Hepatocyte (in vitro differentiated cells): ENCODE data around the gene MAGI2.

Experiments used
- EZH2 ChIP-seq: fragments of 200-600 bp; sonication (generic); IDR thresholded peaks from 2 replicates; pipeline ENCODE4 v1.6.1; 2016; ENCODE audit warnings: antibody characterized with exemption, mild to moderate bottlenecking, borderline replicate concordance
- TF ChIP-seq, protein P1 (sequence below): fragments of 200-600 bp; sonication (generic); IDR thresholded peaks from 2 replicates; pipeline ENCODE4 v1.5.1; 2016; ENCODE audit warnings: antibody characterized with exemption, mild to moderate bottlenecking; ENCODE audit not compliant: poor library complexity

DNA sequence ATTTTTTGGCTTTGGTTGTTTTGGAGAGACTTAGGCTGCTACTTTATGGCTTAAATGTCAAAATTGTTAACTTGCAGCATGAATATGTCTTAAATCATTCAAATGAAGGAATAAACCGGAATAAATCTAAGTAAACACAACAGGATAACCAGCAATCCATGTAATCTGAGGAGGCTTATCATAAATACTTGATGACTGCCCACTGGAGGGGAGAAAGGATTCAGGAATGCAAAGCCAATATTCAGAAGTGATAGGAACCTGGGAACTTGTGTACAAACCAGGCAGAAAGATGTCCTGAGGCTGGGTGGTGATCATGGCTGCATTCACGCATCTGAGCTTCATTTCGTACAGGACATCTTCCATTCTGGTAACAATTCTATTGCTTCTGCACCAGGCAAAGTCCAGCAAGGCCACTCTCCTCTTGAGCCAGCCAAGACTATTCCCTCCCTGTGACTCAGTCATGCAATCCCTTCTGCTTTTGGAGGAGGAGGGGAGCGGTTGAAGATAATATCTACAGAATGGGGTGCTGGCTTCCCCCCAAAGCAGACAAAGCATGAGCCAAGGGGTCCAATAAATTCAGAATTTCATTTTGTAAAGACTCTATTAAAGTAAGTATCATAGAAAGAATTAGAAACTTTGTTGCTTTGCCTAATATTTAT lies 1280.4 kb downstream of the MAGI2 start:
- TF ChIP-seq EZH2, result no peak
- TF ChIP-seq, protein P1, sequence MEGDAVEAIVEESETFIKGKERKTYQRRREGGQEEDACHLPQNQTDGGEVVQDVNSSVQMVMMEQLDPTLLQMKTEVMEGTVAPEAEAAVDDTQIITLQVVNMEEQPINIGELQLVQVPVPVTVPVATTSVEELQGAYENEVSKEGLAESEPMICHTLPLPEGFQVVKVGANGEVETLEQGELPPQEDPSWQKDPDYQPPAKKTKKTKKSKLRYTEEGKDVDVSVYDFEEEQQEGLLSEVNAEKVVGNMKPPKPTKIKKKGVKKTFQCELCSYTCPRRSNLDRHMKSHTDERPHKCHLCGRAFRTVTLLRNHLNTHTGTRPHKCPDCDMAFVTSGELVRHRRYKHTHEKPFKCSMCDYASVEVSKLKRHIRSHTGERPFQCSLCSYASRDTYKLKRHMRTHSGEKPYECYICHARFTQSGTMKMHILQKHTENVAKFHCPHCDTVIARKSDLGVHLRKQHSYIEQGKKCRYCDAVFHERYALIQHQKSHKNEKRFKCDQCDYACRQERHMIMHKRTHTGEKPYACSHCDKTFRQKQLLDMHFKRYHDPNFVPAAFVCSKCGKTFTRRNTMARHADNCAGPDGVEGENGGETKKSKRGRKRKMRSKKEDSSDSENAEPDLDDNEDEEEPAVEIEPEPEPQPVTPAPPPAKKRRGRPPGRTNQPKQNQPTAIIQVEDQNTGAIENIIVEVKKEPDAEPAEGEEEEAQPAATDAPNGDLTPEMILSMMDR, result no peak
